G401 (cell line): ENCODE data around the gene CLDN11. TPM values are rescaled to one million over a fixed set of nuclear protein-coding genes. Genes with fewer than 3 reads are reported as not detected.

Experiments
- DNase-seq: peaks from one replicate; pipeline ENCODE4 v3.0.0-alpha.2; 2015; ENCODE audit warnings: low spot score
- in situ Hi-C: cut with HindIII; loops from 2 replicates; pipeline ENCODE4 v1.10.0; 2016; ENCODE audit warnings: low sequenced_read_pairs, mixed read lengths
- total RNA-seq: library from RNA; depleted of rRNA; stranded (reverse); fragments of >200 nt; shearing (Covaris generic); gene quantifications from 2 replicates; pipeline ENCODE4 v1.2.3, GENCODE V29; 2014; rRNA removed

The CLDN11 gene
- total RNA-seq, 1 experiment from 2014 or later = 3.3 TPM

- DNase-seq = no peak
- in situ Hi-C loops = no loop called here
These were observed 49.0 kb downstream of the CLDN11 start for GRCh38 chr3:170467571-170468147.

- in situ Hi-C loops = no loop called here
- peak; percentile 52 for DNase-seq
These were observed 50.7 kb downstream of the CLDN11 start for GRCh38 chr3:170469151-170470062.

GRCh38 chr3:170470063-170471016, 51.7 kb downstream of the CLDN11 start:
- DNase-seq = peak; percentile 86
- in situ Hi-C loops = no loop called here

GRCh38 chr3:170471149-170471548, 52.5 kb downstream of the CLDN11 start:
- peak; percentile 64 for DNase-seq
- in situ Hi-C loops = no loop called here

- in situ Hi-C loops = no loop called here
These were observed 54.7 kb downstream of the CLDN11 start for GRCh38 chr3:170473358-170473757.

GRCh38 chr3:170475092-170475685, 56.5 kb downstream of the CLDN11 start:
- in situ Hi-C loops = no loop called here
- DNase-seq = no peak

More at GRCh38 chr3:170473358-170473757, 54.7 kb downstream of the CLDN11 start:
- DNase-seq = no peak

GRCh38 chr3:170476291-170476690, 57.6 kb downstream of the CLDN11 start:
- peak; percentile 47 for DNase-seq
- in situ Hi-C loops = no loop called here

- in situ Hi-C loops = no loop called here
These were observed 58.7 kb downstream of the CLDN11 start for GRCh38 chr3:170477395-170477794.

GRCh38 chr3:170480111-170480510, 61.4 kb downstream of the CLDN11 start:
- DNase-seq = no peak
- in situ Hi-C loops = no loop called here

More at GRCh38 chr3:170477395-170477794, 58.7 kb downstream of the CLDN11 start:
- no peak for DNase-seq

GRCh38 chr3:170482199-170482598, 63.5 kb downstream of the CLDN11 start:
- in situ Hi-C loops = no loop called here
- DNase-seq = no peak

GRCh38 chr3:170483485-170484262, 65.0 kb downstream of the CLDN11 start:
- in situ Hi-C loops = no loop called here
- no peak for DNase-seq

Other genes starting within 250 kb of the CLDN11 start
- 6.5 and 7.6 TPM in 2 replicates for gene PHC3, start 237.1 kb upstream of the CLDN11 start, total RNA-seq
- gene PRKCI, start 196.4 kb upstream of the CLDN11 start, total RNA-seq = 68.9 and 75.5 TPM in 2 replicates
- gene SKIL, start 61.2 kb upstream of the CLDN11 start, total RNA-seq = 58.7 and 60.1 TPM in 2 replicates
- gene SLC7A14, start 167.2 kb downstream of the CLDN11 start, total RNA-seq = 0.06 and 0.10 TPM in 2 replicates